Gastrocnemius medialis (tissue), 4 donors: ENCODE results near the gene ATG10.
"Not testable (repeated sequence)": the region's sequence is repeated elsewhere in the genome, so short reads cannot be mapped to it uniquely, and the experiment has no call there.

Source experiments
- CTCF ChIP-seq, 5 experiments: fragments of 450-650 bp in 3 of 5; fragments of 200-600 bp in 2 of 5; sonication (generic) in 2 of 5; IDR thresholded peaks in 4 of 5; conservative IDR thresholded peaks in 1 of 5; 1 replicate in 4 of 5; 2 replicates in 1 of 5; pipeline ENCODE4 v1.5.1; 2016 to 2019; ENCODE audit warnings: antibody characterized with exemption in 5 of 5, mild to moderate bottlenecking in 3 of 5, moderate library complexity in 3 of 5
- POLR2A ChIP-seq, 2 donors: fragments of 450-650 bp; IDR thresholded peaks; one replicate each; pipeline ENCODE4 v1.6.1; 2017; ENCODE audit warnings: antibody characterized with exemption in 2 of 2, mild to moderate bottlenecking in 2 of 2, moderate library complexity in 2 of 2

- TF ChIP-seq CTCF (IDR thresholded peaks at IDR 0.05 in 4 of 5, conservative IDR thresholded peaks at IDR 0.05 in 1 of 5); POLR2A (IDR thresholded peaks at IDR 0.05): not testable (repeated sequence)
Observed at GRCh38 chr5:82273426-82273825, 301.6 kb downstream of the ATG10 start.
